HUES64 (cell line): ENCODE results near the gene ZNF84. TPM values are rescaled to one million over a fixed set of nuclear protein-coding genes. Genes with fewer than 3 reads are reported as not detected.

ENCODE experiments used
- H3K27ac ChIP-seq: 2 replicates; pipeline ENCODE4 v1.7.0; 2013; ENCODE audit warnings: low read depth, low read length, inconsistent platforms
- H3K27me3 ChIP-seq: 2 replicates; pipeline ENCODE4 v1.6.1; 2013; ENCODE audit warnings: mild to moderate bottlenecking, low read length; ENCODE audit not compliant: insufficient read depth
- H3K36me3 ChIP-seq: 2 replicates; pipeline ENCODE4 v1.6.1; 2013; ENCODE audit warnings: mild to moderate bottlenecking, low read length; ENCODE audit not compliant: insufficient read depth
- H3K4me1 ChIP-seq: 2 replicates; pipeline ENCODE4 v1.6.1; 2013; ENCODE audit warnings: mild to moderate bottlenecking, low read length, moderate library complexity; ENCODE audit not compliant: insufficient read depth
- H3K4me3 ChIP-seq: 2 replicates; pipeline ENCODE4 v1.5.1; 2013; ENCODE audit warnings: mild to moderate bottlenecking, low read length, moderate library complexity
- H3K9ac ChIP-seq: 2 replicates; pipeline ENCODE4 v1.6.1; 2013; ENCODE audit warnings: mild to moderate bottlenecking, low read depth, low read length
- H3K9me3 ChIP-seq: 2 replicates; pipeline ENCODE4 v1.6.1; 2013; ENCODE audit warnings: low read depth, low read length; ENCODE audit not compliant: insufficient read depth
- WGBS: fragments of 150-250, 120-280 bp; methylation state at CpG from one replicate; pipeline ENCODE4 v1.1.7; 2013; ENCODE audit warnings: missing lambda C conversion rate; 5-methylcytosine and 5-hydroxymethylcytosine counted together
- polyA plus RNA-seq, 2 experiments: library from polyadenylated mRNA; stranded (reverse); fragments of 50-300 nt; gene quantifications; one replicate each; pipeline ENCODE4 v1.2.3, GENCODE V29; 2013

Gene ZNF84
- 19.5 TPM for polyA plus RNA-seq (2013, experiment 1 of 2)
- polyA plus RNA-seq (2013, experiment 2 of 2), result 21.9 TPM

DNA sequence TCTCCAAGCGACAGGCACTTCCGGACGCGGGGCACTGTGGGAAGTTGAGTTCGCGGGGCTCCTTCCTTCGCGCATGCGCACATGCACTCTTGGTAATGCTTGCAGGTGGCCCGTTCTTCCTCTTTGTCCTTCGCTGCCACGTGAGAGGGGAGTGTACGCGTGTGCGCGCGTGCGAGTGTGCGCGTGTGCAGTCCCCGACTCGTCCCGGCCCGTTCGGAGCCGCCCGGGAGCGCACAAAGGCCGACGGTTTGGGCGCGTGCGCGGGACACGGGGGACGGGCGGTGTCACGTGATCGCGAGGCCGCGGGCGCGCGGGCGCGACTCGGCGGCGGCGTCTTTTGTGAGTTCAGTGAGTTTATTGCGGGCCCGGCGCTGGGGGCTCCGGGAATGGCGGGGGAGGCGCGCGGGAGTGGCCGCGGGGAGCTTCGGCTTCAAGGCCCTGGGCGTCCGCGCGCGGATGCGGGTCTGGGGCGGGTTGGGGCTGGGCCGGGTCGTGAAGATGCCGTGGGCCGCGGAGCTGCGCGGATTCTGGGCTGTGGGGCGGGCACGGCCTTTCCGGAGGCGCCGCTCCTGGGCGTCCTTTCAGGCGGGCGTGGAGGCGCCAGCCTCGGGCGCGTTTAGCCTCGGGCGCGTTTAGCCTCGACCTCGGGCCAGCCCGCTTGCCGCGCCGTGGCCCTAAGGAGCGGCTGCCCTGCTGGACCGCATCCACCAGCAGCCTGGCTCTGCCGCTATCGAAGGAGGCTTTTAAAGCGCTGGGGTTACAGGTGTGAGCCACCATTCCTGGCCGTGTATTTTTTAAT is at the start of gene ZNF84:
Gene ZNF84, plus strand, starts transcription at position 303 of the 799 bp plus-strand sequence. CDS start 3,959 bp downstream, outside the sequence.
- WGBS, result under 1% methylated on average over 103 of the region's 103 CpGs
- no peaks in the 10 kb centered on the region for H3K27me3 ChIP-seq
- H3K9ac ChIP-seq, result peak within 1 kb of the TSS; percentile 98
- peak within 1 kb of the TSS; percentile 98 for H3K27ac ChIP-seq
- peak within 1 kb of the TSS; percentile 90 for H3K4me3 ChIP-seq
- H3K36me3 ChIP-seq, result peaks cover 42% of the 10 kb centered on the region
- no peaks in the 10 kb centered on the region for H3K4me1 ChIP-seq
- H3K9me3 ChIP-seq, result peaks cover 63% of the 10 kb centered on the region

DNA sequence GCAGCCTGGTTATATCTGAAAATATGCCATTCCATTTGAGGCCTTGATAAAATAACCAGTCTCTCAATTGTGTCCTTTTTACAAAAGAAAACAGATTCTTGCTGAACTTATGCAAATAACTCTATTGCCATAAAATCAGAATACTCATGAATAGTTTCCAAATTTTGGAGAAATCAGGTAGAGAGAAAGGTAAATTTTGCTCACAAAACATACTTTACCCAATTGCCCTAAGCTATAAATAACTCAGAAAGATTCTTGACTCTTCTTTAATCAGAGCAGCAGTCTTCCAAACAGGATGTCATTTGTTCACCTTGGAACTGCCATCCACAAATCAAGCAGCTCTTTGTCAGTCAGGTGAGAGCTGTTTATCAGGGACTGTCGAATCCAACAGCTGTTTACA is 38.6 kb upstream of the ZNF84 start:
- Histone ChIP-seq H3K4me3 (no peak overlapping the region), H3K36me3 (peaks cover 7% of the 10 kb centered on the region; the same call in 1 of the 2 replicates), H3K27ac (no peak overlapping the region), H3K4me1 (no peaks in the 10 kb centered on the region), H3K27me3 (no peaks in the 10 kb centered on the region), H3K9me3 (peaks cover 92% of the 10 kb centered on the region), H3K9ac (no peak overlapping the region)
- 47% methylated on average over 1 of the region's 1 CpG for WGBS

DNA sequence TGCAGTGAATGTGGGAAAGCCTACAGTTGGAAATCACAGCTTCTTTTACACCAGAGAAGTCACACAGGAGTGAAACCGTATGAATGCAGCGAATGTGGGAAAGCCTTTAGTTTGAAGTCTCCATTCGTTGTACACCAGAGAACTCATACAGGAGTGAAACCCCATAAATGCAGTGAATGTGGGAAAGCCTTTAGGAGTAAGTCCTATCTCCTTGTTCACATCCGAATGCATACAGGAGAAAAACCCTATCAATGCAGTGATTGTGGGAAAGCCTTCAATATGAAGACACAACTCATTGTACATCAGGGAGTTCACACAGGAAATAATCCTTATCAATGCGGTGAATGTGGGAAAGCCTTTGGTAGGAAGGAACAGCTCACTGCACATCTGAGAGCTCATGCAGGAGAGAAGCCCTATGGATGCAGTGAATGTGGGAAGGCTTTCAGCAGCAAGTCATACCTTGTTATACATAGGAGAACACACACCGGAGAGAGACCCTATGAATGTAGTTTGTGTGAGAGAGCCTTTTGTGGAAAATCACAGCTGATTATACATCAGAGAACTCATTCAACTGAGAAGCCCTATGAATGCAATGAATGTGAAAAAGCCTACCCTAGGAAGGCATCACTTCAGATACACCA is 26.5 kb upstream of the ZNF84 start:
- peaks cover 90% of the 10 kb centered on the region for H3K36me3 ChIP-seq
- peaks cover 87% of the 10 kb centered on the region for H3K9me3 ChIP-seq
- H3K9ac ChIP-seq, result no peak overlapping the region
- H3K27me3 ChIP-seq, result no peaks in the 10 kb centered on the region
- no peak overlapping the region for H3K4me3 ChIP-seq
- no peaks in the 10 kb centered on the region for H3K4me1 ChIP-seq
- 97% methylated on average over 5 of the region's 6 CpGs for WGBS
- H3K27ac ChIP-seq, result no peak overlapping the region

DNA sequence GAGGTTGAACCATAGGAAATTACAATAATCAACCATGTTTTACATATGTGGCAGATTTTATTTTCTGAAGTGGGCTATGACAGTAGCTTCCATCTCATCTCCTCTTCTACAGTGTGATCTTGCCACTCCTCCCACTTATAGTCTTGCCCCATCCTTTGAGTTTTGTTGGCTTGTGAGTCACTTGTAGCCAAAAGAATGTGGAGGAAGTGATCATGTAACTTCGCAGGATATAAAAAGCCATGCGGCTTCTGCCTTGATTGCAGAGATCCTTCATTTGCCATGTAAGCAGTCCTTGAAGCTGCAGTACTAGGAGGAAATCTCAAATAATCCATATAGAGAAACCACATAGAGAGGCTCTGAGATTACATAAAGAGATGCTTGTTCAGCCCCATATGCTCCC is 13.7 kb upstream of the ZNF84 start:
- peaks cover 64% of the 10 kb centered on the region for H3K9me3 ChIP-seq
- 83% methylated on average over 2 of the region's 2 CpGs for WGBS
- H3K27me3 ChIP-seq, result no peaks in the 10 kb centered on the region
- no peaks in the 10 kb centered on the region for H3K36me3 ChIP-seq
- no peak overlapping the region for H3K27ac ChIP-seq
- H3K9ac ChIP-seq, result no peak overlapping the region
- no peaks in the 10 kb centered on the region for H3K4me1 ChIP-seq
- H3K4me3 ChIP-seq, result no peak overlapping the region

DNA sequence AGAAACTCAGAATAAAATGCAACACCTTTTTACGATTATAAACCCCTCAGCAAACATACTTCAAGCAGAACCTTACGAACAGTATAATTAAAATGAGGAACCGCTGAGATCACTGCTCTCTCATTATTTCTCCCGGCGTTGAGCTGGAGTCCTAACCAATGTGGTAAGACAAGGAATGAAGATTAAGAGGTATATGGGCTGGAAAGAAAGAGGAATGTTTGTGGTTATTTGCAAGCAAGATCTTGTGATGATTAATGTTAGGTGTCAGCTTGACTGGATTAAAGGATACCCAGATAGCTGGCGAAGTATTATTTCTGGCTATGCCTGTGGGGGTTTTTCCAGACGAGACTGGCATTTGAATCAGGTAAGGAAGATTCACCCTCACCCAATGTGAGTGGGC is 10.3 kb upstream of the ZNF84 start:
- H3K4me3 ChIP-seq, result no peak overlapping the region
- H3K27me3 ChIP-seq, result no peaks in the 10 kb centered on the region
- peaks cover 65% of the 10 kb centered on the region for H3K9me3 ChIP-seq
- WGBS, result 94% methylated on average over 7 of the region's 7 CpGs
- H3K36me3 ChIP-seq, result no peaks in the 10 kb centered on the region
- no peak overlapping the region for H3K9ac ChIP-seq
- no peak overlapping the region for H3K27ac ChIP-seq
- H3K4me1 ChIP-seq, result no peaks in the 10 kb centered on the region

DNA sequence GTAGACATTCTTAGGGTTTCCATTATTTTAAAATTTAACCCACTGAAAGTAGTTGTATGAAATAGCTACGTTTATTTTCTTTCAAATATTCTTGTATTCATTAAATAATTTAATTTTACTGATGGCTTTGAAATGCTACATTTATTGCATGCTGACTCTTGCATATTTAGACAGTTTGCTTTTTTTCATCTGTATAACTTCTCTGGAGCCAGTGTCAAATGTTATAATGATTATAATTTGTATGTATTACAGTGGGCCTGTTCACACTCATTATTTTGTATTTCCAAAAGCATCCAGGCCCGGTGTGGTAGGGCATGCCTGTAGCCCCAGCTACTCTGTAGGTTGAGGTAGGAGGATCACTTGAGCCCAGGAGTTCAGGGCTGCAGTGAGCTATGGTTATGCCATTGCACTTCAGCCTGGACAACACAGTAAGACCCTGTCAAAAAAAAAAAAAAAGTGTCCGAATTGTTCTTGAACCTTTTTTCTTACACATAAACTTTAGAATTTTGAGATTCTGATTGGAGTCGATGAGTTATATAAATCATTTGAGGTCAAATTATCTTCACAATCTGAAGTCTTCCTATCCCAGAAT is 905 bp downstream of the ZNF84 start:
- H3K9ac ChIP-seq, result peak overlapping the region; percentile 98
- H3K27me3 ChIP-seq, result no peaks in the 10 kb centered on the region
- H3K4me3 ChIP-seq, result peak overlapping the region; percentile 90
- peak overlapping the region; percentile 98; the same call in 1 of the 2 replicates for H3K27ac ChIP-seq
- 100% methylated on average over 1 of the region's 4 CpGs for WGBS
- H3K9me3 ChIP-seq, result peaks cover 66% of the 10 kb centered on the region
- peaks cover 50% of the 10 kb centered on the region for H3K36me3 ChIP-seq
- no peaks in the 10 kb centered on the region for H3K4me1 ChIP-seq

DNA sequence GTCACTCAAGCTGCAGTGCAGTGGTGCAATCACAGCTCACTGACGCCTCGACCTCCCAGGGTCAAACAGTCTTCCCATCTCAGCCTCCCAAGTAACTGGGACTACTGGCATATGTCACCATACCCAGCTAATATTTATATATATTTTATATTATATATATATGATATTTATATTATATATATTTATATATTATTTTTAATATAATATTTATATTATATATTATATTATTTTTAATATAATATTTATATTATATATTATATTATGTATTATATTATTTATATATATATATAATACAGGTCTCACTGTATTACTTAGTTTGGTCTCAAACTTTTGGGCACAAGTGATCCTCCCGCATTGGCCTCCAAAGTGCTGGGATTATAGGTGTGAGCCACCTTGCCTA is 9.4 kb downstream of the ZNF84 start:
- 97% methylated on average over 3 of the region's 3 CpGs for WGBS
- no peak overlapping the region for H3K27ac ChIP-seq
- H3K4me1 ChIP-seq, result no peaks in the 10 kb centered on the region
- no peaks in the 10 kb centered on the region for H3K27me3 ChIP-seq
- H3K9me3 ChIP-seq, result peaks cover 97% of the 10 kb centered on the region
- 0 out of 2 replicates have a peak overlapping the region, but pooled peaks have one; percentile 3 for H3K4me3 ChIP-seq
- H3K36me3 ChIP-seq, result peaks cover 98% of the 10 kb centered on the region
- no peak overlapping the region for H3K9ac ChIP-seq

DNA sequence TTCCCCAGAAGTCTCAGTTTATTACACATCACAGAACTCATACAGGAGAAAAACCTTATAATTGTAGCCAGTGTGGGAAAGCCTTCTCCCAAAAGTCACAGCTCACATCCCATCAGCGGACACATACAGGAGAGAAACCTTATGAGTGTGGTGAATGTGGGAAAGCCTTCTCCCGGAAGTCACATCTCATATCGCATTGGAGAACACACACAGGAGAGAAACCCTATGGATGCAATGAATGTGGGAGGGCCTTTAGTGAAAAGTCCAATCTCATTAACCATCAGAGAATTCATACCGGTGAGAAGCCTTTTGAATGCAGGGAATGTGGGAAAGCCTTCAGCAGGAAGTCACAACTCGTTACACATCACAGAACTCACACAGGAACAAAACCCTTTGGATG is 20.1 kb downstream of the ZNF84 start:
- no peak overlapping the region for H3K4me3 ChIP-seq
- H3K9me3 ChIP-seq, result peaks cover 99% of the 10 kb centered on the region
- WGBS, result 93% methylated on average over 3 of the region's 5 CpGs
- H3K36me3 ChIP-seq, result peaks cover 80% of the 10 kb centered on the region
- H3K4me1 ChIP-seq, result no peaks in the 10 kb centered on the region
- H3K27me3 ChIP-seq, result no peaks in the 10 kb centered on the region
- no peak overlapping the region for H3K27ac ChIP-seq
- H3K9ac ChIP-seq, result no peak overlapping the region

DNA sequence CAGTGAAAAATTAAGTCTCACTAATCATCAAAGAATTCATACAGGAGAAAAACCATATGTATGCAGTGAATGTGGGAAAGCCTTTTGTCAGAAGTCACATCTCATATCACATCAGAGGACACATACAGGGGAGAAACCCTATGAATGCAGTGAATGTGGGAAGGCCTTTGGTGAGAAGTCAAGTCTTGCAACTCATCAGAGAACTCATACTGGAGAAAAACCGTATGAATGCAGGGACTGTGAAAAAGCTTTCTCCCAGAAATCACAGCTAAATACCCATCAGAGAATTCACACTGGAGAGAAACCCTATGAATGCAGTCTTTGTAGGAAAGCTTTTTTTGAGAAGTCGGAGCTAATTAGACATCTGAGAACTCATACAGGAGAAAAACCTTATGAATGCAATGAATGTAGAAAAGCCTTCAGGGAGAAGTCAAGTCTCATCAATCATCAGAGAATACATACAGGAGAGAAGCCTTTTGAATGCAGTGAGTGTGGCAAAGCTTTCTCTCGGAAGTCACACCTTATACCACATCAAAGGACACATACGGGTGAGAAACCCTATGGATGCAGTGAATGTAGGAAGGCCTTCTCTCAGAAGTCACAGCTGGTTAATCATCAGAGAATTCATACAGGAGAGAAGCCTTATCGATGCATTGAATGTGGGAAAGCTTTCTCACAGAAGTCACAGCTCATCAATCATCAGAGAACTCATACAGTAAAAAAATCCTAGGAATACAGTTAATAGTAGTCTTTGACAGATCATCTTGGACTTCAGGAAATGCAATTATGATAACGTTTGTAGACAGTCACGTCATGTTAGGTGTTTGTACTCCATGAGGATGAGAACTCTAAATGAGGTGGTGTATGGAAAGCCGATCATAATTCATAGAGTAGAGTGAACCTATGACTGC is 21.1 kb downstream of the ZNF84 start:
- WGBS, result 87% methylated on average over 8 of the region's 8 CpGs
- peaks cover 70% of the 10 kb centered on the region for H3K36me3 ChIP-seq
- peak overlapping the region; percentile 33 for H3K4me3 ChIP-seq

DNA sequence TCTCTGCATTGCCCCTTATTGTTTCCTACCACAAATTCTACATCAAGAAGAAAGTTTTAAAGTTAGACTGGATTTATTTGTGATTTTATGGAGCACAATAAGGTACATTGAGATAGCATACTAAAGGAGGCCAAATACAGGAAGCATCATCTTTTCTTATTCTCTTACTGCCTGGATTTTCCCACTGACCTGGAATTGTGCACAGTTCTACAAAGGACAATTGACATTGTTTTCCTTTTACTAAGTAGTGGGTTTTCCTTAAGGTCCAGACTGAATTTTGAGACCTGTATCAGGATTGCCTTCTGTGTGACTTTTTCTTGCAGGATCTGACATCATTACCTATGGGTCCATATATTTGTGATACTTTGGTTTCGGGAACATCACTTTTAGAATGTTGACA is 24.6 kb downstream of the ZNF84 start:
- Histone ChIP-seq H3K9ac (no peak overlapping the region), H3K27me3 (no peaks in the 10 kb centered on the region), H3K4me1 (no peaks in the 10 kb centered on the region), H3K4me3 (no peak overlapping the region), H3K27ac (no peak overlapping the region), H3K36me3 (peaks cover 35% of the 10 kb centered on the region), H3K9me3 (peaks cover 98% of the 10 kb centered on the region)
- 100% methylated on average over 1 of the region's 1 CpG for WGBS

More for the DNA sequence above, 21.1 kb downstream of the ZNF84 start:
- Histone ChIP-seq H3K27ac (no peak overlapping the region), H3K9me3 (peaks cover 99% of the 10 kb centered on the region), H3K27me3 (no peaks in the 10 kb centered on the region), H3K4me1 (no peaks in the 10 kb centered on the region), H3K9ac (no peak overlapping the region)
